Measurements from ENCODE around the gene WBP4.

WBP4 gene

DNA sequence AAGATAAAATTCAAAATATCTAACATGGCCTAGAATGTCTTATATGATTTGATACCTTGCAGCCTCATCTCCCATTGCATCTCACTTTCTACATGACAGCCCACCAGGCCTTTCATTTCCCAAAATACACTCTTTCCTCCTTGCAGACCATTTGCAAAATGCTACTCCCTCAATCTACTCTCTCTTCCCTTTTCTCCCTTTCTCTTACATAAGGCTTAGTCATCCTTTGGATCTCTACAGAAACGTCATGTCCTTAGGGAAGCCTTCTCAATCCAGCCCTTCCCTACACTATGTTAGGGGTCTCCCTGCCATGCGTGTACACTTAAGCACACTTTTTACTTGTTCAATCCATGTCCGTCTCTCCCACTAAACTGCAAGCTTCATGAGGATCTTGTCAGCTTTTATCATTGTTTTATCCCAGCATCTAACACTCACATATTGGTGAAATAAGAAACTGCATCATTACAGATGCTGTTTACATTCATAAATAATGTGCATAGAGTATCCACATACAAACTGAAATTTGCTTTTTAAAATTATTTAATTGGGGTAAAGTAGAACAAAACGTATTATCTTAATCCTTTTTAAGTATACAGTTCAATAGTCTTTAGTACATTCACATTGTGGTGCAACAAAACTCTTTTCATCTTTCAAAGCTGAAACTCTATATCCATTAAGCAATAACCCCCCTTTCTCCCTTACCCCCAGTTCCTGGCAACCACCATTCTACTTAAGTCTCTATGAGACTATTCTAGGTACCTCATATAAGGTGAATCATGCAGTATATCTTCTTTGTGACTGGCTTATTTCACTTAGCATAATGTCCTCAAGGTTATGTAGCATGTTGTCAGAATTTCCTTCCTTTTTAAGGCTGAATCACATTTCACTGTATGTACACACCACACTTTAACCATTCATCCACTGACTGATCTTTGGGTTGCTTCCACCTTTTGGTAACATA is 11.5 kb upstream of the WBP4 start:
- Histone ChIP-seq H3K4me3 (ENCODE audit: low read depth, low read length) (no peak overlapping the region), H3K9ac (ENCODE audit: low read length) (no peak overlapping the region), H3K36me3 (ENCODE audit: control insufficient read depth, insufficient read depth, low read length) (peaks cover 11% of the 10 kb centered on the region), H3K27ac (ENCODE audit: low read depth, low read length) (no peak overlapping the region), H3K9me3 (ENCODE audit: control insufficient read depth, insufficient read depth, low read depth, low read length) (peaks cover 27% of the 10 kb centered on the region), H3K27me3 (ENCODE audit: control insufficient read depth, insufficient read depth, low read length) (no peaks in the 10 kb centered on the region), H3K4me1 (ENCODE audit: control insufficient read depth, insufficient read depth, low read length) (no peaks in the 10 kb centered on the region)

DNA sequence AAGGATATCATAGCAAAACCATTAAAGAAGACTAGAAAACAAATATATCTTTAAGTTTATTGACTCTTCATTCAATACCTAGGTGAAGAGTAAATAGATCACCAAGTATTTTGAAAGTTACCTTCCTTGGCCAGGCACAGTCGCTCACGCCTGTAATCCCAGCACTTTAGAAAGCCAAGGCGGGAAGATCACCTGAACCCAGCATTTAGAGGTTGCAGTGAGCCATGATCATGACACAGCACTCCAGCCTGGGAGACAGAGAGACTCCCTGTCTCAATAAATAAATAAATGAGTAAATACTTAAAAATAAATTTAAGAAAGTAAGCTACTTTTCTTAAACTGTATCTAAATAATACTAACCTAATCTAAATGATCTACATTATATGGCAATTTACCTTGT is 8.9 kb upstream of the WBP4 start:
- Histone ChIP-seq H3K4me3 (ENCODE audit: low read depth, low read length) (no peak overlapping the region), H3K4me1 (ENCODE audit: control insufficient read depth, insufficient read depth, low read length) (peaks cover 4% of the 10 kb centered on the region; the same call in 1 of the 2 replicates), H3K27ac (ENCODE audit: low read depth, low read length) (no peak overlapping the region), H3K9me3 (ENCODE audit: control insufficient read depth, insufficient read depth, low read depth, low read length) (peaks cover 24% of the 10 kb centered on the region), H3K9ac (ENCODE audit: low read length) (no peak overlapping the region), H3K27me3 (ENCODE audit: control insufficient read depth, insufficient read depth, low read length) (no peaks in the 10 kb centered on the region), H3K36me3 (ENCODE audit: control insufficient read depth, insufficient read depth, low read length) (peaks cover 11% of the 10 kb centered on the region)

DNA sequence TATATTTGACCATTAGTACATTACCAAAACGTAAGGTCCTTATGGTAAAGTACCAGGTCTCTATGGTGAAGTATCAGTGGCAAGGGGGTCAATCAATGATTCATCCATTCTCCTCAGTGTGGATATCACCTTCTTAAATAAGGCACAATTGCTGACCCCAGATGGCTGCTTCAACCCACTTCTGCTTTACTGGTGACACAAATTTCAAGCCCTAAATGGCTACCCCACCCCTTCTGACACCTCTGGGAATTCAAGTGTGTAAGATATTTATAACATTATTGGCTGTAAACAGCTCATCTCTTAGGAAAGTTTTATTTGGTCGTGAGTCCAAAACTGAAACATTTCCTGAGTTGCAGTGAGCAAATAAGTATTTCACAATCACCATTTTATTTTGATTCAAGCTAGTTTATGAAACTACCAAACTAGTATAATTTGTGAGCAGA is 7.9 kb upstream of the WBP4 start:
- H3K27me3 ChIP-seq (ENCODE audit: control insufficient read depth, insufficient read depth, low read length) = no peaks in the 10 kb centered on the region
- no peak overlapping the region for H3K4me3 ChIP-seq (ENCODE audit: low read depth, low read length)
- no peak overlapping the region for H3K9ac ChIP-seq (ENCODE audit: low read length)
- H3K4me1 ChIP-seq (ENCODE audit: control insufficient read depth, insufficient read depth, low read length) = peaks cover 8% of the 10 kb centered on the region
- peaks cover 11% of the 10 kb centered on the region for H3K36me3 ChIP-seq (ENCODE audit: control insufficient read depth, insufficient read depth, low read length)
- peaks cover 17% of the 10 kb centered on the region for H3K9me3 ChIP-seq (ENCODE audit: control insufficient read depth, insufficient read depth, low read depth, low read length)
- H3K27ac ChIP-seq (ENCODE audit: low read depth, low read length) = no peak overlapping the region

DNA sequence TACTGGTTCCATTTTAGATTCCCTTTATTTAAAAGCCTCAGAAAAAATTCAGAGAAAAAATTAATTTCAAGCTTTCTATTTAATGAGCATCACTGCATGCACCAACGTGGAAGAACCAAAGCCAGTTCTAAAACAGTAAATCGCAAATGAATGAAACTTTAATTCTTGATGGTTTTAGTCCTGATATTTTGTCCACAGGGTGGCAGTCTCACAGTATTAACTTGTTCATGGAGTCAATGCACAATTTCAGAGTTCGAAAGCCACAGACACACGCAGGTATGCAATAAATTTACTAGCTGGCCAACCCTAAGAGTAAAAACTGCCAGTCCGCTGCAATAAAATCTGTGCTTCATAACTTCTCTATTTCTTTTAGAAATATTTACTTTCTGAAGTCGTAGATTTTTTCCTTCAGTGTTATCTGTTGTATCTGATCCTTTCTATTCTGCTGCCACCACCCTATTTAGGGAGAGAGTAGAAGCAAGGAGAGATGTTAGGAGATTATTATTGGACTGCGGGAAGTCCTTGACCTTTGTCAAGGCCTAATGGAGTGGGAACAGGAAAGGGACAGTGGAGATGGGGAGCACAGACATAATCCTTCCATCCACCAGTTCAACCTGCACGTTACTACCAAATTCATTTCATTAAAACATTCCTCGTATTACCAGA is 7.0 kb upstream of the WBP4 start:
- no peak overlapping the region for H3K4me3 ChIP-seq (ENCODE audit: low read depth, low read length)
- H3K27me3 ChIP-seq (ENCODE audit: control insufficient read depth, insufficient read depth, low read length) = no peaks in the 10 kb centered on the region
- peaks cover 9% of the 10 kb centered on the region for H3K36me3 ChIP-seq (ENCODE audit: control insufficient read depth, insufficient read depth, low read length)
- no peak overlapping the region for H3K9ac ChIP-seq (ENCODE audit: low read length)
- H3K9me3 ChIP-seq (ENCODE audit: control insufficient read depth, insufficient read depth, low read depth, low read length) = peaks cover 8% of the 10 kb centered on the region
- H3K4me1 ChIP-seq (ENCODE audit: control insufficient read depth, insufficient read depth, low read length) = peaks cover 13% of the 10 kb centered on the region
- H3K27ac ChIP-seq (ENCODE audit: low read depth, low read length) = no peak overlapping the region

DNA sequence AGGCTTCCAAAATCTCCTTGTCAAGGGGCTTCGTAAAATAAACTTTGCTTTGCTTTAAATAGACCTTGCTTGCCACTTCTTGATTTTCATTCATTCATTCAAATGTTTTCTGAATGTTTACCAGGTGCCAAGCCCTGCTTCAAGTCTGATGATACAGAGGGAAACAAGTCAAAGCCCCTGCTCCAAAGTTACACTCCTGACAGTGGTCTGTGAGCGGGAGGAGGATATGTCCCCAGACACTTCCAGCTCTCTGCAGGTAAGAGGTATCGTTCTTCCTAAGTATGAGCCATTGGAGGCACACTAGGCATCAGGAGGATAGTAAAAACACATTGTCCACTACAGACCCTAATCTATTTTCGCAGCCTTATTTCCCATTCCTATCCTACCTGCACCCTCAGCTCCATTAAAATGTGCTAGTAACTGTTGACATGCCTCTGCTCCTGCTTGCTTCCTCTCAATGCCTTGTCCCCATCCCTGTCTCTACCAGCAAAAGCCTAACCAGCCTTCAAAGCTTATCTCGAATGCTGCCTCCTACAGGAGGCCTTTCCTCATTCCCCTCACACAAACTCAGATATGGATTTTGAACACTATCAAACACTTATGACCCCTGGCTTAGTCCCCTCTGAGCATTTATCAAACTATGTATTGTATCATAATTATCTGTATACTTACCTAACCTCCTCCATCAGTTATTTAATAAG is 6.2 kb upstream of the WBP4 start:
- H3K27me3 ChIP-seq (ENCODE audit: control insufficient read depth, insufficient read depth, low read length) = no peaks in the 10 kb centered on the region
- H3K9me3 ChIP-seq (ENCODE audit: control insufficient read depth, insufficient read depth, low read depth, low read length) = peaks cover 1% of the 10 kb centered on the region; the same call in 1 of the 2 replicates
- no peak overlapping the region for H3K9ac ChIP-seq (ENCODE audit: low read length)
- H3K4me1 ChIP-seq (ENCODE audit: control insufficient read depth, insufficient read depth, low read length) = peaks cover 13% of the 10 kb centered on the region
- H3K27ac ChIP-seq (ENCODE audit: low read depth, low read length) = no peak overlapping the region
- H3K4me3 ChIP-seq (ENCODE audit: low read depth, low read length) = no peak overlapping the region
- peaks cover 3% of the 10 kb centered on the region; the same call in 1 of the 2 replicates for H3K36me3 ChIP-seq (ENCODE audit: control insufficient read depth, insufficient read depth, low read length)

DNA sequence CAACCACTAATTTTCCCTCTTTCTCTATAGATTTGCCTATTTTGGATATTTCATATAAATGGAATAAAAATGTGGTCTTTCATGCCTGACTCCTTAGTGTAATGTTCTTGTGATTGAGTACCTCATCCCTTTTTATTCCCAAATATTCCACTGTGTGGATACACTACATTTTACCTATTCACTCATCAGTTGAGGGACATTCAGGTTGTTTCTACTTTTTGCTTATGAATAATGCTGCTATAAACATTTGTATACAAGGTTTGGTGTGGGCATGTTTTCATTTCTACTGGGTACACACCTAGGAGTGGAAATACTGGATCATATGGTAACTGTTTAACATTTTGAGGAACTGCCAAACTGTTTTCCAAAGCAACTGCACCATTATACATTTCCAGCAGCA is 5.1 kb upstream of the WBP4 start:
- Histone ChIP-seq H3K36me3 (ENCODE audit: control insufficient read depth, insufficient read depth, low read length) (no peaks in the 10 kb centered on the region), H3K27me3 (ENCODE audit: control insufficient read depth, insufficient read depth, low read length) (no peaks in the 10 kb centered on the region), H3K9ac (ENCODE audit: low read length) (no peak overlapping the region), H3K9me3 (ENCODE audit: control insufficient read depth, insufficient read depth, low read depth, low read length) (no peaks in the 10 kb centered on the region), H3K4me1 (ENCODE audit: control insufficient read depth, insufficient read depth, low read length) (peaks cover 13% of the 10 kb centered on the region), H3K4me3 (ENCODE audit: low read depth, low read length) (no peak overlapping the region), H3K27ac (ENCODE audit: low read depth, low read length) (no peak overlapping the region)

DNA sequence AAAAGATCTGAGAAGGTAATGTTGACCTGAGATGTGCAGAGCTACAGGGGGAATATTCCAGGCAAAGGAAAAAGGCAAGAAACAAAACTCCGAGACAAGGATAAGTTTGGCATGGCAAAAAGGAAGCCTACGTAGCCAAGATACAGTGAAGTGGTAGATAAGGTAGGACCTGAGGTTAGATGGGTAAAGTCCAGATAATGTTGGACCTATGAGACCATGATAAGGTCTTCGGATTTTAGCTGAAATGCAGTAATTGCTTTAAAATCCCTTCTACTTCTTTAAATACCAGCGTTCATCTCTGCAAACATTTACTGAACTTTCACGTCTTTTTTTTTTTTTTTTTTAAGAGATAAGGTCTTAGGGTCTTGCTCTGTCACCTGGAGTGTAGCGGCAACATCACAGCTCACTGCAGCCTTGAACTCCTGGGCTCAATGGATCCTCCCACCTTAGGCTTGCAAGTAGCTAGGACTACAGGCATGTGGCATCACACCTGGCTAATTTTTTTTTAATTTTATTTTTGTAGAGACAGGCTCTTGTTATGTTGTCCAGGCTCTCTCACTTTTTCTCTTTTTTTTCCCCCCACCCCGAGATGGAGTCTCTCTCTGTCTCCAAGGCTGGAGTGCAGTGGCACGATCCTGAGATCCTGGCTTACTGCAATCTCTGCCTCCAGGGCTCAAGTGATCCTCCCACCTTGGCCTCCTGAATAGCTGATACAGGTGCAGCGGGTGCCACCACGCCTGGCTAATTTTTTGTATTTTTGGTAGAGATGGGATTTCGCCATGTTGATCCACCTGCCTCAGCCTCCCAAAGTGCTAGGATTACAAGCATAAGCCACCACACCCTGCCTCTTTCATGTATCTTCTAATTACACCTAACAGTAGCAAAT is 4.2 kb upstream of the WBP4 start:
- H3K4me3 ChIP-seq (ENCODE audit: low read depth, low read length) = no peak overlapping the region

DNA sequence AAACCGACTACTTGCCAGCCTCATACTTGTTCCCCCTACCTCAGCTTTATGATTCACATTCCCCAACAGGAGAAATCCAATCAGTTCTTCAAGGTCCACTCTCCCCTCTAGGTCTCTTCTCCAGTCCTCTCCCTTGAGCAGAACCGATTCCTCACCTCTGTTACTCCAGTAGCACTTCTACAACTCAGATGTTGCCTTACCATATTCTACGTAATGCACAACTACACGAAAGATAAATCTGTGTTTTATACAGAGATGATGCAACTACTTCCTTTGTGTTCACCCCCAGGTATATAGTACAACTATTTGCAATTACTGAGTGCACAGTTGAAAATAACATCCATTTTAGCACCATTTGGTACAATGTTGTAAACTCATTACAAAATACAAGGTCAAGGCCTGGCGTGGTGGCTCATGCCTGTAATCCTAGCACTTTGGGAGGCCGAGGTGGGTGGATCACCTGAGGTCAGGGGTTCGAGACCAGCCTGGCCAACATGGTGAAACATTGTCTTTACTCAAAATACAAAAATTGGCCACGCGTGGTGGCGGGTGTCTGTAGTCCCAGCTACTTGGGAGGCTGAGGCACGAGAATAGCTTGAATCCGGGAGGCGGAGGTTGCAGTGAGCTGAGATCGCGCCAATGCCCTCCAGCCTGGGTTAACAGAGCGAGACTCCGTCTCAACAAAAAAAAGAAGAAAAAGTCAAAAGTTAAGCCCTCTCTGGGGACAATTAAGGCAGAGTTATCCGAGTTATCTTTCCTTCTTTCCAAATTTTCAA is 2.8 kb upstream of the WBP4 start:
- H3K4me1 ChIP-seq (ENCODE audit: control insufficient read depth, insufficient read depth, low read length) = peaks cover 16% of the 10 kb centered on the region
- peak overlapping the region; percentile 98 for H3K4me3 ChIP-seq (ENCODE audit: low read depth, low read length)
- no peaks in the 10 kb centered on the region for H3K9me3 ChIP-seq (ENCODE audit: control insufficient read depth, insufficient read depth, low read depth, low read length)
- H3K27ac ChIP-seq (ENCODE audit: low read depth, low read length) = no peak overlapping the region
- no peaks in the 10 kb centered on the region for H3K36me3 ChIP-seq (ENCODE audit: control insufficient read depth, insufficient read depth, low read length)
- H3K27me3 ChIP-seq (ENCODE audit: control insufficient read depth, insufficient read depth, low read length) = no peaks in the 10 kb centered on the region
- H3K9ac ChIP-seq (ENCODE audit: low read length) = no peak overlapping the region

More for the DNA sequence above, 4.2 kb upstream of the WBP4 start:
- no peaks in the 10 kb centered on the region for H3K9me3 ChIP-seq (ENCODE audit: control insufficient read depth, insufficient read depth, low read depth, low read length)
- H3K9ac ChIP-seq (ENCODE audit: low read length) = no peak overlapping the region
- peaks cover 13% of the 10 kb centered on the region for H3K4me1 ChIP-seq (ENCODE audit: control insufficient read depth, insufficient read depth, low read length)
- H3K27me3 ChIP-seq (ENCODE audit: control insufficient read depth, insufficient read depth, low read length) = no peaks in the 10 kb centered on the region
- H3K36me3 ChIP-seq (ENCODE audit: control insufficient read depth, insufficient read depth, low read length) = no peaks in the 10 kb centered on the region
- no peak overlapping the region for H3K27ac ChIP-seq (ENCODE audit: low read depth, low read length)

DNA sequence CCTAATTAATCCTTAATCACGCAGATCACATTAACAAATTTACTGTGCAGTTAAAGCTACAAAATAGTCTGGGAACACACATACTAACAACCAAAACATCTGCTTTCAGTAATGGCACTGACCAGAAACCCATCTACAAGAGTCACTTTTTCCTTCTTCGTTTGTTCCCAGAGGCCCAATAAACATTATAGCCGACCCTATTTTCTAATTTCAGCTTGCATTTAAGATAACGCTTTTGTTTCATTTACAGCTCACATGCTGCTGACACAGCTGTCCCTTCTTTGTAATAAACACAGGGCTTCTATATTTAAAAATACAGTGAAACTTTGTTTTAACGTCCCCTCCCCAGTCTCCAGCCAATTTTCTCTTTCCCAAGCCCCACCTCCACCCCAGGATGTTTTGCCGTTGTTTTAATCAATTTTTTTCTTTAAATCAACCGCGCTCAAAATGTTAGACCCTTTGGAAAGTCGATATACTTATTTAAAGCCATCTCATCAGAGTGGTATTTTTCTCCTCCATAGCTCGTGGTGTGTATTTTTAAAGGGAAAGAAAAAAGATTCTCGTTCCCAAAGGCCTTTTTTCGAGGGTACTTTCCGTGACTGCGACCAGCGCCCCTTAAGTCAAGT is 1.7 kb upstream of the WBP4 start:
- peak overlapping the region; percentile 96 for H3K27ac ChIP-seq (ENCODE audit: low read depth, low read length)
- no peaks in the 10 kb centered on the region; the same call in 1 of the 2 replicates for H3K36me3 ChIP-seq (ENCODE audit: control insufficient read depth, insufficient read depth, low read length)
- peak overlapping the region; percentile 98 for H3K4me3 ChIP-seq (ENCODE audit: low read depth, low read length)
- no peaks in the 10 kb centered on the region for H3K9me3 ChIP-seq (ENCODE audit: control insufficient read depth, insufficient read depth, low read depth, low read length)
- H3K27me3 ChIP-seq (ENCODE audit: control insufficient read depth, insufficient read depth, low read length) = no peaks in the 10 kb centered on the region
- H3K9ac ChIP-seq (ENCODE audit: low read length) = peak overlapping the region; percentile 94
- H3K4me1 ChIP-seq (ENCODE audit: control insufficient read depth, insufficient read depth, low read length) = peaks cover 16% of the 10 kb centered on the region

All from HUES6 (cell line).